Fibroblast of lung (primary cell): ENCODE data around the gene SSH2. TPM values are rescaled to one million over a fixed set of nuclear protein-coding genes. Genes with fewer than 3 reads are reported as not detected.

Experiments
- DNase-seq, 2 donors: peaks; one replicate each; pipeline versions ENCODE4 v3.0.0 to v3.0.0-alpha.2; 2010; ENCODE audit warnings: low read depth in 2 of 2
- H2AFZ ChIP-seq: 2 replicates; pipeline ENCODE4 v1.5.1; 2012; ENCODE audit warnings: low read length, control low read depth, inconsistent platforms
- H3K27ac ChIP-seq: 2 replicates; pipeline ENCODE4 v1.5.1; 2011; ENCODE audit warnings: low read length, control low read depth; ENCODE audit not compliant: insufficient read depth
- H3K27me3 ChIP-seq: 2 replicates; pipeline ENCODE4 v1.5.1; 2011; ENCODE audit warnings: mild to moderate bottlenecking, low read length; ENCODE audit not compliant: control insufficient read depth, insufficient read depth
- H3K36me3 ChIP-seq: 2 replicates; pipeline ENCODE4 v1.5.1; 2011; ENCODE audit warnings: low read length; ENCODE audit not compliant: control insufficient read depth, insufficient read depth
- H3K4me1 ChIP-seq: 2 replicates; pipeline ENCODE4 v1.5.1; 2011; ENCODE audit warnings: low read length; ENCODE audit not compliant: control insufficient read depth, insufficient read depth; ENCODE audit errors: extremely low read depth
- H3K4me2 ChIP-seq: 2 replicates; pipeline ENCODE4 v1.5.1; 2011; ENCODE audit warnings: low read length, control low read depth; ENCODE audit not compliant: insufficient read depth; ENCODE audit errors: extremely low read depth
- H3K4me3 ChIP-seq, 4 experiments: fragments of 200-600 bp in 1 of 4; sonication (generic) in 1 of 4; replicated peaks in 1 of 4; 2 replicates each; pipeline ENCODE4 v1.5.1; 2011 to 2016; ENCODE audit warnings: low read length in 4 of 4, low read depth in 3 of 4, mild to moderate bottlenecking in 3 of 4, control low read depth in 2 of 4, inconsistent platforms in 1 of 4, mixed read lengths in 1 of 4; ENCODE audit not compliant: insufficient read depth in 1 of 4; ENCODE audit errors: control extremely low read depth in 1 of 4
- H3K79me2 ChIP-seq: 2 replicates; pipeline ENCODE4 v1.5.1; 2012; ENCODE audit warnings: mild to moderate bottlenecking, low read length, inconsistent platforms; ENCODE audit not compliant: control insufficient read depth, insufficient read depth
- H3K9ac ChIP-seq: 2 replicates; pipeline ENCODE4 v1.5.1; 2011; ENCODE audit warnings: mild to moderate bottlenecking, low read length, control low read depth; ENCODE audit not compliant: insufficient read depth
- H3K9me3 ChIP-seq: 2 replicates; pipeline ENCODE4 v1.5.1; 2012; ENCODE audit warnings: low read depth, low read length; ENCODE audit not compliant: control insufficient read depth, insufficient read depth
- H4K20me1 ChIP-seq: 2 replicates; pipeline ENCODE4 v1.5.1; 2011; ENCODE audit warnings: low read length; ENCODE audit not compliant: control insufficient read depth, insufficient read depth; ENCODE audit errors: extremely low read depth
- EZH2 ChIP-seq: IDR thresholded peaks from 2 replicates; pipeline ENCODE4 v1.5.1; 2012; ENCODE audit warnings: low read length, control low read depth, mild to moderate bottlenecking; ENCODE audit errors: missing control alignments
- polyA plus RNA-seq, 2 donors: library from polyadenylated mRNA; depleted of rRNA in 1 of 2; stranded (reverse) in 1 of 2; unstranded in 1 of 2; fragments of >200 nt; gene quantifications; 2 replicates each; pipeline ENCODE4 v1.2.1, GENCODE V29; 2011 to 2012; ENCODE audit warnings: missing spikeins in 1 of 2
- total RNA-seq: library from RNA; depleted of rRNA; stranded (reverse); fragments of >200 nt; gene quantifications from 2 replicates; pipeline ENCODE4 v1.2.1, GENCODE V29; 2014
- TF ChIP-seq, protein P1 (sequence below), 2 donors: IDR thresholded peaks in 1 of 2; conservative IDR thresholded peaks in 1 of 2; 1 replicate in 1 of 2; 2 replicates in 1 of 2; pipeline ENCODE4 v1.5.1; 2011 to 2012; ENCODE audit warnings: low read length in 2 of 2, control low read depth in 1 of 2, inconsistent platforms in 1 of 2, low read depth in 1 of 2, mild to moderate bottlenecking in 1 of 2

SSH2 gene
- total and polyA plus RNA-seq, 2 donors (not counting 1 experiment from before 2014, with no cell fraction given): 21.0 to 30.2 TPM

- no peak for DNase-seq
- no peak overlapping the region for H2AFZ ChIP-seq
Measured at GRCh38 chr17:29581583-29582253, 348.3 kb downstream of the SSH2 start.

DNA sequence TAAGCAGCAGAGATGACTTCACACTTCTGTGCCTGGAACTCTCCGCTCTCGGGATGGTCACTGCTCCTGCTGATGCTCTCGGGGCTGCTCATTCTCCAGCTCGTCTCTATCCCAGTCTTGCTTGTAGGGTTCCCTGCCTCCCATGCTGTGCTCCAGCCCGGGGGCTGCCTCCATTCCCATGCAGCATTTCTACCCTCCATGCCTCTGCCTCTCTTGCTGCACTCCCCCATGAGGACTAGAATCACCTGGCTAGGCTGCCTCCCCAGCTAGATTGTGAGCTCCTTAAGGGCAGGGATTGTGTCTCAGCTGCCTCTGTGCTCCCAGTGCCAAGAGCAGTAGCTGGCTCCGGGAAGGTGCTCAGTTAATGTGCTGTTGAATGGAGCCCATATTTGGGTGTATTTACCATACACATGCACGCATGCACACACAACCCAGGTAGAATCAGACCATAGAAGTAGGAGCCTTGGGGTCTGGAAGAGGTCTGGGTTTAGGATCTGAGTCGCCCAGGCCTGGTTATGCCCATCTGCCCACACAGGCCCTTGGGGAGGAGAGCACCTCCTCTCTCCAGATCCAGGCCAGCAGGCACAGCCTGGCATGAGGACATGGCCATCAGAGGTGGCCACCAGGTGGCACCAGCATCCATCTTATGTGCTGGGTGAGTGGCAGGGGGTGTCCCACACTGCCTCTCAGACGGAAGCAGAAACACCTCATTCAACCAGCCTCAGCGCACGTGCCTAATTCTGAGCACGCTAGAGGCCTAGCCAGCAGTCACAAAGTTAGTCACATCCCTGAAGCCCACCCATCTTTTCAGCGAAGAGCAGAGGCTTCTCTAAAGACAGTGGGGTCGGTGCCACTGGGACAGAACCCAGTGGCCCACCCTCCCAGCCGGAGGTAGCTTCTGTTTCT, 349.9 kb downstream of the SSH2 start:
- Histone ChIP-seq H3K27ac (no peak overlapping the region), H3K4me1 (peaks cover 4% of the 10 kb centered on the region), H3K27me3 (no peaks in the 10 kb centered on the region), H3K9ac (no peak overlapping the region), H3K4me2 (no peak overlapping the region), H4K20me1 (no peaks in the 10 kb centered on the region), H2AFZ (no peak overlapping the region), H3K36me3 (peaks cover 32% of the 10 kb centered on the region), H3K79me2 (peaks cover 14% of the 10 kb centered on the region), H3K9me3 (no peaks in the 10 kb centered on the region), H3K4me3 (no peak overlapping the region)
- peak; percentile 68 to 75 for DNase-seq
- TF ChIP-seq, protein P1, sequence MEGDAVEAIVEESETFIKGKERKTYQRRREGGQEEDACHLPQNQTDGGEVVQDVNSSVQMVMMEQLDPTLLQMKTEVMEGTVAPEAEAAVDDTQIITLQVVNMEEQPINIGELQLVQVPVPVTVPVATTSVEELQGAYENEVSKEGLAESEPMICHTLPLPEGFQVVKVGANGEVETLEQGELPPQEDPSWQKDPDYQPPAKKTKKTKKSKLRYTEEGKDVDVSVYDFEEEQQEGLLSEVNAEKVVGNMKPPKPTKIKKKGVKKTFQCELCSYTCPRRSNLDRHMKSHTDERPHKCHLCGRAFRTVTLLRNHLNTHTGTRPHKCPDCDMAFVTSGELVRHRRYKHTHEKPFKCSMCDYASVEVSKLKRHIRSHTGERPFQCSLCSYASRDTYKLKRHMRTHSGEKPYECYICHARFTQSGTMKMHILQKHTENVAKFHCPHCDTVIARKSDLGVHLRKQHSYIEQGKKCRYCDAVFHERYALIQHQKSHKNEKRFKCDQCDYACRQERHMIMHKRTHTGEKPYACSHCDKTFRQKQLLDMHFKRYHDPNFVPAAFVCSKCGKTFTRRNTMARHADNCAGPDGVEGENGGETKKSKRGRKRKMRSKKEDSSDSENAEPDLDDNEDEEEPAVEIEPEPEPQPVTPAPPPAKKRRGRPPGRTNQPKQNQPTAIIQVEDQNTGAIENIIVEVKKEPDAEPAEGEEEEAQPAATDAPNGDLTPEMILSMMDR (conservative IDR thresholded peaks at IDR 0.05 in 1 of 2, IDR thresholded peaks at IDR 0.05 in 1 of 2; ENCODE audit: low read depth in 1 of 2, low read length in 2 of 2): peak; percentile 65 to 78
- TF ChIP-seq EZH2: no peak

More at GRCh38 chr17:29581583-29582253, 348.3 kb downstream of the SSH2 start:
- no peak overlapping the region for H3K4me3 ChIP-seq
- H3K9me3 ChIP-seq: no peaks in the 10 kb centered on the region
- peaks cover 30% of the 10 kb centered on the region for H3K79me2 ChIP-seq
- no peak overlapping the region for H3K4me2 ChIP-seq
- H3K27ac ChIP-seq: no peak overlapping the region
- H3K4me1 ChIP-seq: peaks cover 4% of the 10 kb centered on the region
- H3K36me3 ChIP-seq: peaks cover 19% of the 10 kb centered on the region
- TF ChIP-seq EZH2: no peak
- TF ChIP-seq, protein P1 (conservative IDR thresholded peaks at IDR 0.05 in 1 of 2, IDR thresholded peaks at IDR 0.05 in 1 of 2; ENCODE audit: low read depth in 1 of 2, low read length in 2 of 2): no peak
- no peak overlapping the region for H3K9ac ChIP-seq
- H4K20me1 ChIP-seq: no peaks in the 10 kb centered on the region
- no peaks in the 10 kb centered on the region for H3K27me3 ChIP-seq
